Neural cell (in vitro differentiated cells): ENCODE measurements around the gene ECI2.

ENCODE experiments used
- TAF1 ChIP-seq: IDR thresholded peaks from 2 replicates; pipeline ENCODE4 v1.6.1; 2012; ENCODE audit warnings: low read depth
- TF ChIP-seq, protein P1 (sequence below): fragments of 450-650 bp; IDR thresholded peaks from 2 replicates; pipeline ENCODE4 v1.5.1; 2014; ENCODE audit warnings: antibody characterized with exemption, mild to moderate bottlenecking, moderate library complexity; ENCODE audit not compliant: poor library complexity, severe bottlenecking

DNA sequence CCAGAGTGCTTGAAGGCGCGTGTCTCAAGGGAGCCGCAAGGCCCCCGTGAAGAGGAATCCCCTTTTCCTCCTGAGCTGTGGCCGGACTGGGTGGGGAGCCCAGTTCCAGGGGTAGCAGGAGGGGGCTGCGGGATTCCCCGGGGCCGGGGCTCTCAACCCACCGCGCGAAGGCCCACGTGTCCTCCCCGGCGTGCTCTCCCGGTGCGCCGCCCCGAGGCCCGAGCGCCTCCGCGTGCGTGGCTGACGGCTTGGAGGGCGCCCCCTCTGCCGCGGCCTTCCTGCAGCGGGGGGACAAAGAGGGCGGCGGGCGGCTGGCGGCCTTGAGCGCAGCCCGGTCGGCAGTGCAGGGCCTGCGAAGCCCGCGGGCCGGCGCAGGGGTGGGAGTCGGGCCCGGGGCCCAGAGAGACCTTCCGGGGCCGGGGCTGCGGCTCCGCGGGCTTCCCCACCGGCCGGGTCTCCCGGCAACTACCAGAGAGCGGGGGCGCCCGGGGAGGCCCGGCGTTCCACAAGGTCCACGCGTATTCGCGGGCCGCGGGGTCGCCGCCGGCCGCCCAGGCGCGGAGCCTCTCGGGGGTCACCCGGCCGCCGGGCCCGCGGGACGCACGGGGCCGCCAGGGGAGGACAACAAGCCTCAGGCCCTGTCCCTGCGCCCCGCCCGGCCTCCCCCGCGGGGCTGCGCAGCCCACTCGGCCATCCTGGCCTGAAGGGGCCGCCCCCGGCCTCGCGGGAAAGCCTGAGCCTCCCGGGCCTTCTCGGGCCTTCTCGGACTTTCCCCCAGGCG lies 56.5 kb downstream of the ECI2 start, which contains the start of gene FAM217A:
- TF ChIP-seq, protein P1, sequence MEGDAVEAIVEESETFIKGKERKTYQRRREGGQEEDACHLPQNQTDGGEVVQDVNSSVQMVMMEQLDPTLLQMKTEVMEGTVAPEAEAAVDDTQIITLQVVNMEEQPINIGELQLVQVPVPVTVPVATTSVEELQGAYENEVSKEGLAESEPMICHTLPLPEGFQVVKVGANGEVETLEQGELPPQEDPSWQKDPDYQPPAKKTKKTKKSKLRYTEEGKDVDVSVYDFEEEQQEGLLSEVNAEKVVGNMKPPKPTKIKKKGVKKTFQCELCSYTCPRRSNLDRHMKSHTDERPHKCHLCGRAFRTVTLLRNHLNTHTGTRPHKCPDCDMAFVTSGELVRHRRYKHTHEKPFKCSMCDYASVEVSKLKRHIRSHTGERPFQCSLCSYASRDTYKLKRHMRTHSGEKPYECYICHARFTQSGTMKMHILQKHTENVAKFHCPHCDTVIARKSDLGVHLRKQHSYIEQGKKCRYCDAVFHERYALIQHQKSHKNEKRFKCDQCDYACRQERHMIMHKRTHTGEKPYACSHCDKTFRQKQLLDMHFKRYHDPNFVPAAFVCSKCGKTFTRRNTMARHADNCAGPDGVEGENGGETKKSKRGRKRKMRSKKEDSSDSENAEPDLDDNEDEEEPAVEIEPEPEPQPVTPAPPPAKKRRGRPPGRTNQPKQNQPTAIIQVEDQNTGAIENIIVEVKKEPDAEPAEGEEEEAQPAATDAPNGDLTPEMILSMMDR, result no peak
- TF ChIP-seq TAF1, result no peak
